Urinary bladder (tissue), 4 donors: ENCODE results near the gene ZEB2. TPM values are rescaled to one million over a fixed set of nuclear protein-coding genes. Genes with fewer than 3 reads are reported as not detected.

ENCODE experiments used
- DNase-seq: peaks from one replicate; pipeline ENCODE4 v3.0.0-alpha.2; 2015; ENCODE audit errors: extremely low spot score
- H3K27ac ChIP-seq: one replicate; pipeline ENCODE4 v1.5.1; 2013; ENCODE audit warnings: low read depth, mild to moderate bottlenecking, moderate library complexity
- H3K36me3 ChIP-seq: one replicate; pipeline ENCODE4 v1.6.1; 2013; ENCODE audit warnings: mild to moderate bottlenecking, moderate library complexity; ENCODE audit not compliant: insufficient read depth
- H3K4me1 ChIP-seq: one replicate; pipeline ENCODE4 v1.6.1; 2013; ENCODE audit warnings: mild to moderate bottlenecking, moderate library complexity; ENCODE audit not compliant: insufficient read depth
- H3K4me3 ChIP-seq: one replicate; pipeline ENCODE4 v1.5.1; 2013; ENCODE audit warnings: low read depth, low read length
- WGBS: extraction: QIAGEN DNeasy Blood & Tissue Kit; methylation state at CpG from one replicate; pipeline ENCODE4 v1.1.7; 2013; 5-methylcytosine and 5-hydroxymethylcytosine counted together
- polyA plus RNA-seq: library from polyadenylated mRNA; stranded (reverse); fragments of 200-250 nt; gene quantifications from one replicate; pipeline ENCODE4 v1.2.3, GENCODE V29; 2013
- total RNA-seq: library from RNA; depleted of rRNA; stranded (reverse); fragments of >200 nt; gene quantifications from one replicate; pipeline ENCODE4 v1.2.3, GENCODE V29; 2014
- donor health status: healthy with polysubstance abuse.
- donor health status: healthy.

Gene ZEB2
- total and polyA plus RNA-seq, 2 donors = 66.7 to 307 TPM

GRCh38 chr2:144484201-144484948 lies 35.5 kb downstream of the ZEB2 start:
- DNase-seq = no peak
- 69% methylated on average over 5 of the region's 5 CpGs for WGBS
- Histone ChIP-seq H3K4me3 (no peak overlapping the region), H3K4me1 (no peaks in the 10 kb centered on the region), H3K27ac (no peak overlapping the region), H3K36me3 (no peaks in the 10 kb centered on the region)

DNA sequence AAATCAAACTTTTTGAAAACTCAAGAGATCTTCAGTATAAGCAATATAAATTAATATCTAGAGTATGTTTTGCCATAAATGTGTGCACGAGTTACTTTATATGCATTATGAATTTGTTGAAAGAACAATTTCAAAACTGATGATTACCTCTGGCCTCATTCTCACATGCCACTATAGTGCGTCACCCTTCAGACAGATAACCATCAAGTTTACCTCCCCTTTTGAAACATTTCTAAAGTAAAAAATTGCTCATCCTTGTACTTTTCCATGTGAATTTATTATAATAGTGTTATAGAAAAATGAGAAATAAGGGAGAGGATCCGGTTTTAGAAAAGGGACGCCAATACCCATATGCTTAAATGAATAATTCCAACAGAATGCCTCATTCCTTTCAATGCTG lies 38.3 kb downstream of the ZEB2 start:
- 88% methylated on average over 4 of the region's 4 CpGs for WGBS
- no peak overlapping the region for H3K4me3 ChIP-seq
- H3K36me3 ChIP-seq = no peaks in the 10 kb centered on the region
- H3K4me1 ChIP-seq = no peaks in the 10 kb centered on the region
- no peak overlapping the region for H3K27ac ChIP-seq
- DNase-seq = no peak

GRCh38 chr2:144481109-144481508 lies 38.8 kb downstream of the ZEB2 start:
- Histone ChIP-seq H3K36me3 (no peaks in the 10 kb centered on the region), H3K27ac (no peak overlapping the region), H3K4me1 (no peaks in the 10 kb centered on the region), H3K4me3 (no peak overlapping the region)
- DNase-seq = no peak
- 69% methylated on average over 6 of the region's 6 CpGs for WGBS

GRCh38 chr2:144480285-144480684 lies 39.6 kb downstream of the ZEB2 start:
- Histone ChIP-seq H3K27ac (no peak overlapping the region), H3K4me1 (no peaks in the 10 kb centered on the region), H3K36me3 (no peaks in the 10 kb centered on the region), H3K4me3 (no peak overlapping the region)
- 86% methylated on average over 1 of the region's 1 CpG for WGBS
- DNase-seq = no peak

GRCh38 chr2:144479659-144480058 lies 40.3 kb downstream of the ZEB2 start:
- Histone ChIP-seq H3K4me1 (no peaks in the 10 kb centered on the region), H3K27ac (no peak overlapping the region), H3K4me3 (no peak overlapping the region), H3K36me3 (no peaks in the 10 kb centered on the region)
- DNase-seq = no peak
- 70% methylated on average over 8 of the region's 8 CpGs for WGBS

DNA sequence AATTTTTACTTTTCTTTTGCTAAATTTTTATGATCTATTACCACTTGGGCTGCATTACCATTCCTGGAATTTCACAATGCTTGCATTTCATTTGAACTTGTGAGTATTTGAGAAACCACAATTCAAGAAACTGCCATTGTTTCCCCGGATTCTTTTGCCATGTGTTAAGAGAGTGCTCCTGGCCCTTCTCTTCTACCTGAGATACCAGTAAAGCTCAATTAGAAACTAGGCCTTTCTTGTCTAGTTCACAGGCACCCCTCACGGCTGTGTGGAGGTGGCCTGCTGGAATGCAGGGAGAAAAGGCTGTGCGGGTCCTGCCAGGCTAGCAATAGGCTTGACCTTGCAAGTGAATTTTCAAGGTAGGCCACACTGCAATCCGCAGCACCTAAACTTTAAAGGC lies 40.8 kb downstream of the ZEB2 start:
- H3K36me3 ChIP-seq = no peaks in the 10 kb centered on the region
- no peak for DNase-seq
- no peaks in the 10 kb centered on the region for H3K4me1 ChIP-seq
- H3K27ac ChIP-seq = no peak overlapping the region
- WGBS = 68% methylated on average over 4 of the region's 4 CpGs
- H3K4me3 ChIP-seq = no peak overlapping the region

DNA sequence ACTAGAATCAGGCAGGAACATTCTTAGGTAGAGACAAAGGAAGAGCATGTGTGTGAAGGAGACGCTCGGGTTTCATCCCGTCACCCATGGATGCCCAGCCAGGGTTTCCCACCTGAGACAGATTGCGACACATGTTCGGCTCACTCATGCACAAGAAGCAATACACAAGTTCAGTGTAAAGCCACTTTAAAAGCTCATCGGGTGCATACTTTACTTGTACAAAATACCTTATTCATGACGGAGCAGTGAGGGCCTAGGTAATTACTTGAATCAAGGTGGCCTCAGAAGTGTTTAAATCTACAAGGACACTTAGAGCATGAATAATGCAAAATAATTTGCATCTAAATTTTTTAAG lies 42.0 kb downstream of the ZEB2 start:
- WGBS = 73% methylated on average over 7 of the region's 7 CpGs
- Histone ChIP-seq H3K4me1 (no peaks in the 10 kb centered on the region), H3K27ac (no peak overlapping the region)

DNA sequence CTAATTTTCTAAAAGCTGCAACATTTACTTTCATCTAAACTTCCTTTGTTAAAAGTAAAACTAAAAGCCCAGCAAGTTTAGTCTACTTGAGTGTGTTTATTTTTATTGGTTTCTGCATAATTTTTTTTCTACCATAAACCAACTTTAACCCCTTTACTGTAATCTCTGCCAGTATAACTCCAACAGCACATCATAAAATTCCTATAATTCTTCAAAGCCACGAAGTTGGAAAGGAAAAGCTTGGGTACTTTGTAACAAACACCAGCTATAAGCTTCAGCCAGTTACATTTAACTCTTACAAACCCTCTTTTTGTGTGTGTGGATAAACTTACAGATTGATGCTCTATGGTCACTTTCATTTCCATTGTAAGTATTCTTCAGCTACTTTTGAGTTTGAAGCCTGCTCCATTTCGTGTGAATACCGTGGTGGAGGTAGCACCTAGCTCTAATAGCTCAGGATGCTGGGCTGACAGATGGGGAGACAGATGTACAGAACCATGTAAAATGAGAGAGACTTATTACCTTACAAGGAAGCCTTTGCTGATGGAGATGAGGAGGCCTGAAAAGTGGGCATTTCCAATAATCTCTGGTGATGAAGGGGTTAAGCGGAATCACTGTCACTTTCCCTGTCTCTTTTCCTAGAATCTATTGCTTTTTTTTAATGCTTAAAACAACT lies 42.5 kb downstream of the ZEB2 start:
- Histone ChIP-seq H3K36me3 (no peaks in the 10 kb centered on the region), H3K4me1 (no peaks in the 10 kb centered on the region), H3K27ac (no peak overlapping the region), H3K4me3 (no peak overlapping the region)
- no peak for DNase-seq
- 47% methylated on average over 4 of the region's 4 CpGs for WGBS

More for the DNA sequence above, 42.0 kb downstream of the ZEB2 start:
- no peak for DNase-seq
- no peak overlapping the region for H3K4me3 ChIP-seq
- no peaks in the 10 kb centered on the region for H3K36me3 ChIP-seq

- no peak for DNase-seq
- no peak overlapping the region for H3K4me3 ChIP-seq
- 71% methylated on average over 1 of the region's 1 CpG for WGBS
- no peaks in the 10 kb centered on the region for H3K4me1 ChIP-seq
- no peak overlapping the region for H3K27ac ChIP-seq
- H3K36me3 ChIP-seq = no peaks in the 10 kb centered on the region
Measured at GRCh38 chr2:144476682-144477081, 43.2 kb downstream of the ZEB2 start.

DNA sequence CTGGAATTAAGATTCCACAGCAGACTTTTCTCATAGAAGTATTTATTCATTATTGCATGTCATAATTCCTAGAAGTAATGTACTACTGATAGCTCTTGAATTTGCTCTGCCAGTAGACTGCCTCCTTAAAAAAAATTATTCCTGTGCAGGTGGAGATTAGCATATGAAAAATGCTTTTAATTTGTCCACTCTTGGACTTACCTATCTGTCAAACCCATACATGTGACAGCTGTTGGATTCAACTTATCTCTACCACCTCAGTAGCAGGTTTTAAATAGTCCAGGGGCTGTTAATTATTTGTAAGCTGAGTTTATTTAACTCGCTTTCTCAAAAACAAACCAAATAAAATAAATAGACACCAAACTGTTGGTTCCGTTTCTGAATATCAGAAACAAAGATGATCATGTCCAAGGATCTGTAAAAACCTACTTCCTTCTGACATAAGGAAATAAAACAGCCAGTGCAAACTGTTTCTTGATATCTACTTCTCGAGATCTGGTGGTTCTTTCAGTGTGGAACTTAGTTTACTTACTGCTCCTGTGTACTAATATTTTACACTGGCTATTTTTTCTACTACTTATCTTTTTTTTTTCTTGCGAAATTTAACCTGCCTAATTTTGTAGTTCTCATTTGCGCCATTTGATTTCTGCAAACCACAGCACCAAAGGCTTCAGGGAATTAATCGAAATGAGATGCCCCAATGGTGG lies 44.2 kb downstream of the ZEB2 start:
- no peak for DNase-seq
- no peak overlapping the region for H3K4me3 ChIP-seq
- no peaks in the 10 kb centered on the region for H3K4me1 ChIP-seq
- H3K36me3 ChIP-seq = no peaks in the 10 kb centered on the region
- no peak overlapping the region for H3K27ac ChIP-seq
- WGBS = 79% methylated on average over 6 of the region's 6 CpGs

GRCh38 chr2:144475044-144475443 lies 44.9 kb downstream of the ZEB2 start:
- 78% methylated on average over 2 of the region's 2 CpGs for WGBS
- no peaks in the 10 kb centered on the region for H3K4me1 ChIP-seq
- no peaks in the 10 kb centered on the region for H3K36me3 ChIP-seq
- H3K27ac ChIP-seq = no peak overlapping the region
- H3K4me3 ChIP-seq = no peak overlapping the region
- no peak for DNase-seq

DNA sequence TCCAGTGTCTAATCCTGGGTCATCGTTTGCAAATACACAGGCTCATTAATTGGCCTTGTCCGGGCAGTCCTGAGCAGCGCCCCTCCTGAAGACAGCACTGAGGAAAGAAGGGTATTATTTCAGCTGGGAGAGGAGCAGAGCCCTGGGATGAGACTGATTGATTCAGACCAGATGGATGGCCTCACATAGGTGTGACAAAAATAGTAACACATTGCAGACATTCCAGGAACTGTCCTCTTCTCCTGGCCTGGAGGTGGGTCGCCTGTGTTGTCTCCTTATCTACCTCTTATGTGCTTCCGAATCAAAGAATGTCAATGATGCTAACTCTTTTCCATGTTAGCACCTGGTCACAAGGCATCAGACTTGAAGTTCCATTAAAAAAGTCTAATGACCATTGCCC lies 45.9 kb downstream of the ZEB2 start:
- H3K4me1 ChIP-seq = no peaks in the 10 kb centered on the region
- WGBS = 78% methylated on average over 5 of the region's 5 CpGs

DNA sequence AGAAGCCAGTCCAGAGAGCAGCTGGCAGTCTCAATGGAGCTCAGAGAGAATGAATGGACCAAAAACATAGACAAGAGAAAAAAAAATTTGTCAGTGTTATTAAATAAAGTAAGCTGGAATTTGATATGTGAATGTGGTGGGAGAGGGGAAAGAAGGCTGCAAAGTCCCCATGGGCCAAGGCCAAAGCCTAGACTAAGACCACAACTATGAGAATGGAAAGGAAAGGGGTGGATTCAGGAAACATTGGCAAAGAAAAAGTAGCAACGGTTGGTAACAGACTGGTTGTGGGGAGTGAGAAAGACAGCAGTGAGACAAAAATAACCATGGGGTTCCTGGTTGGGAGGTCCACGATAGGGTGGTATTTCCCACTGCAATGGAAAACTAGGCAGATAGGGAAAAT lies 47.0 kb downstream of the ZEB2 start:
- Histone ChIP-seq H3K4me1 (no peaks in the 10 kb centered on the region), H3K4me3 (no peak overlapping the region), H3K27ac (no peak overlapping the region), H3K36me3 (no peaks in the 10 kb centered on the region)
- 70% methylated on average over 2 of the region's 2 CpGs for WGBS
- no peak for DNase-seq

More for the DNA sequence above, 45.9 kb downstream of the ZEB2 start:
- Histone ChIP-seq H3K36me3 (no peaks in the 10 kb centered on the region), H3K27ac (no peak overlapping the region), H3K4me3 (no peak overlapping the region)
- no peak for DNase-seq

DNA sequence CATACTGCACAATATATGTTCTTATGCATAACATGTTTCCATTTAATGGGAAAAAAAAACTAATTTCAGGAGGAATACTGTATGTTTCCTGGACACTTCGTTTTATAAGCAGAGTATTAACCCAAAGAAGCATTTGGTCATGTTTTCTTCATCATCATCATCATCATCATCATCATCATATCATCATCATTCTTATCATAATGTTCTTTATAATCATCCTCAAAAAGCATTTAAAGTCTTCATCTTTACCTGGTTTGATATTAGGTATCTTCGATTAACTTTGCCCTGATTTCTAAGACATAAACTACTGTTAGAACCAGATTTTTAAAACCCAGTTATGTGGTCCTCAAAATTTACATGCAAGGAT lies 47.9 kb downstream of the ZEB2 start:
- Histone ChIP-seq H3K36me3 (no peaks in the 10 kb centered on the region), H3K27ac (no peak overlapping the region), H3K4me3 (no peak overlapping the region), H3K4me1 (no peaks in the 10 kb centered on the region)
- WGBS = 86% methylated on average over 2 of the region's 2 CpGs
- no peak for DNase-seq
